Gastrocnemius medialis (tissue), 4 donors: Measurements from ENCODE around the gene SPPL2A. TPM values are rescaled to one million over a fixed set of nuclear protein-coding genes. Genes with fewer than 3 reads are reported as not detected.

Experiments
- ATAC-seq, 2 donors: fragments of 150-250 bp; one replicate each; pipeline ENCODE4 v1.9.1; 2016
- DNase-seq, 2 donors: peaks; one replicate each; pipeline ENCODE4 v3.0.0-alpha.2; 2019
- H3K27ac ChIP-seq, 4 donors: fragments of 200-600 bp; sonication (generic); 1 replicate in 1 of 4; 2 replicates in 3 of 4; pipeline ENCODE4 v1.5.1; 2016 to 2018; ENCODE audit warnings: mild to moderate bottlenecking in 2 of 4, moderate library complexity in 1 of 4
- H3K27me3 ChIP-seq, 3 donors: fragments of 200-600 bp; sonication (generic) in 2 of 3; 1 replicate in 1 of 3; 2 replicates in 2 of 3; pipeline versions ENCODE4 v1.5.1 to v1.6.0; 2016 to 2019; ENCODE audit warnings: mild to moderate bottlenecking in 1 of 3, moderate library complexity in 1 of 3
- H3K36me3 ChIP-seq, 2 donors: fragments of 200-600 bp; sonication (generic) in 1 of 2; one replicate each; pipeline ENCODE4 v1.5.1; 2017 to 2018
- H3K4me1 ChIP-seq, 2 donors: fragments of 200-600 bp; sonication (generic) in 1 of 2; one replicate each; pipeline ENCODE4 v1.5.1; 2016 to 2017; ENCODE audit warnings: mild to moderate bottlenecking in 2 of 2
- H3K4me3 ChIP-seq, 4 donors: fragments of 200-600 bp; sonication (generic) in 3 of 4; 1 replicate in 1 of 4; 2 replicates in 3 of 4; pipeline ENCODE4 v1.5.1; 2016 to 2019; ENCODE audit warnings: mild to moderate bottlenecking in 2 of 4
- H3K9me3 ChIP-seq, 3 donors: fragments of 200-600 bp; sonication (generic) in 2 of 3; 1 replicate in 1 of 3; 2 replicates in 2 of 3; pipeline ENCODE4 v1.5.1; 2016 to 2019
- CTCF ChIP-seq, 5 experiments: fragments of 450-650 bp in 3 of 5; fragments of 200-600 bp in 2 of 5; sonication (generic) in 2 of 5; IDR thresholded peaks in 4 of 5; conservative IDR thresholded peaks in 1 of 5; 1 replicate in 4 of 5; 2 replicates in 1 of 5; pipeline ENCODE4 v1.5.1; 2016 to 2019; ENCODE audit warnings: antibody characterized with exemption in 5 of 5, mild to moderate bottlenecking in 3 of 5, moderate library complexity in 3 of 5
- POLR2A ChIP-seq, 2 donors: fragments of 450-650 bp; IDR thresholded peaks; one replicate each; pipeline ENCODE4 v1.6.1; 2017; ENCODE audit warnings: antibody characterized with exemption in 2 of 2, mild to moderate bottlenecking in 2 of 2, moderate library complexity in 2 of 2
- in situ Hi-C, 4 donors: fragments of 200-750 bp; cut with MboI; loops; one replicate each; pipeline versions ENCODE4 v1.15.0 to v1.8.0; 2017; ENCODE audit warnings: low sequenced_read_pairs in 4 of 4
- intact Hi-C: fragments of 100-400 bp; cut with DNase I; formaldehyde crosslinking; loops from one replicate; pipeline ENCODE4 v1.15.1; 2023; ENCODE audit warnings: low total_unique reads
- total RNA-seq, 4 donors: library from RNA; depleted of rRNA; stranded (reverse); fragments of >200 nt; gene quantifications; one replicate each; pipeline versions ENCODE4 v1.1.0 to v1.2.3, GENCODE V29; 2016

SPPL2A gene
- total RNA-seq, 4 donors from 2014 or later: 577 to 774 (median 620) TPM

- intact Hi-C loops (loop anchor here (1.0 kb wide), 2 partner anchors 202 to 232 kb away; no protein-coding TSS in a partner anchor), in situ Hi-C loops (loop anchor here in 3 of 4 donors (5.0 to 10.0 kb wide), 3 partner anchors 207 to 229 kb away; partner anchors contain the start of gene AP4E1 (in 1 of the 3))
- no peak for TF ChIP-seq POLR2A (IDR thresholded peaks at IDR 0.05)
- peak; percentile 66 to 84 (median 80) for TF ChIP-seq CTCF (IDR thresholded peaks at IDR 0.05 in 4 of 5, conservative IDR thresholded peaks at IDR 0.05 in 1 of 5)
- DNase-seq (no peak), ATAC-seq (no peak)
- Histone ChIP-seq H3K4me1 (peaks cover 10 to 19% of the 10 kb centered on the region in 2 donors), H3K27ac (no peak overlapping the region), H3K9me3 (no peaks in the 10 kb centered on the region), H3K4me3 (no peak overlapping the region), H3K36me3 (no peaks in the 10 kb centered on the region), H3K27me3 (no peaks in the 10 kb centered on the region)
Measured at GRCh38 chr15:50675535-50676144, 89.9 kb downstream of the SPPL2A start.

GRCh38 chr15:50670115-50670514, 95.4 kb downstream of the SPPL2A start:
- Histone ChIP-seq H3K9me3 (no peaks in the 10 kb centered on the region), H3K4me3 (no peak overlapping the region), H3K27me3 (no peaks in the 10 kb centered on the region), H3K36me3 (no peaks in the 10 kb centered on the region), H3K4me1 (peaks cover 9 to 15% of the 10 kb centered on the region in 2 donors), H3K27ac (no peak overlapping the region)
- in situ Hi-C loops (loop anchor here in 2 of 4 donors (10.0 kb wide), 2 partner anchors 215 to 235 kb away; partner anchors contain the start of gene AP4E1 (in 1 of the 2)), intact Hi-C loops (no loop called here)
- ATAC-seq (no peak), DNase-seq (no peak)
- TF ChIP-seq CTCF (IDR thresholded peaks at IDR 0.05 in 4 of 5, conservative IDR thresholded peaks at IDR 0.05 in 1 of 5): no peak
- TF ChIP-seq POLR2A (IDR thresholded peaks at IDR 0.05): no peak

GRCh38 chr15:50669611-50670010, 95.9 kb downstream of the SPPL2A start:
- in situ Hi-C loops: loop anchor here in 2 of 4 donors (10.0 kb wide), 2 partner anchors 215 to 235 kb away; partner anchors contain the start of gene AP4E1 (in 1 of the 2)
- ATAC-seq: no peak
- H3K27ac ChIP-seq: no peak overlapping the region

GRCh38 chr15:50665938-50666337, 99.6 kb downstream of the SPPL2A start:
- Histone ChIP-seq H3K9me3 (no peaks in the 10 kb centered on the region), H3K4me1 (peaks cover 7 to 10% of the 10 kb centered on the region in 2 donors), H3K27me3 (no peaks in the 10 kb centered on the region), H3K36me3 (peaks cover 0 to 16% of the 10 kb centered on the region in 2 donors), H3K27ac (no peak overlapping the region), H3K4me3 (no peak overlapping the region)
- ATAC-seq (no peak), DNase-seq (no peak)
- no peak for TF ChIP-seq CTCF (IDR thresholded peaks at IDR 0.05 in 4 of 5, conservative IDR thresholded peaks at IDR 0.05 in 1 of 5)
- TF ChIP-seq POLR2A (IDR thresholded peaks at IDR 0.05): no peak
- in situ Hi-C loops (no loop called here), intact Hi-C loops (no loop called here)

More at GRCh38 chr15:50669611-50670010, 95.9 kb downstream of the SPPL2A start:
- Histone ChIP-seq H3K27me3 (no peaks in the 10 kb centered on the region), H3K4me1 (peaks cover 9 to 12% of the 10 kb centered on the region in 2 donors), H3K36me3 (no peaks in the 10 kb centered on the region), H3K9me3 (no peaks in the 10 kb centered on the region), H3K4me3 (no peak overlapping the region)
- intact Hi-C loops: no loop called here
- TF ChIP-seq CTCF (IDR thresholded peaks at IDR 0.05 in 4 of 5, conservative IDR thresholded peaks at IDR 0.05 in 1 of 5) (no peak), POLR2A (IDR thresholded peaks at IDR 0.05) (no peak)
- no peak for DNase-seq
